Astrocyte of the spinal cord (primary cell): ENCODE data around the gene SYT1.
A peak's percentile ranks its signal among the peaks of the same experiment; 100 is the strongest.

Experiments used
- DNase-seq: peaks from one replicate; pipeline ENCODE4 v3.0.0; 2011; ENCODE audit warnings: low read depth, low spot score
- H3K4me3 ChIP-seq: 2 replicates; pipeline ENCODE4 v1.5.1; 2011; ENCODE audit warnings: low read depth, mild to moderate bottlenecking, low read length, moderate library complexity
- in situ Hi-C: cut with HindIII; loops from 2 replicates; pipeline ENCODE4 v1.10.0; 2017; ENCODE audit warnings: low sequenced_read_pairs
- TF ChIP-seq, protein P1 (sequence below): IDR thresholded peaks from 2 replicates; pipeline ENCODE4 v1.5.1; 2012; ENCODE audit warnings: low read depth, mild to moderate bottlenecking, low read length, inconsistent platforms

SYT1 gene

GRCh38 chr12:79435742-79436141, 571.2 kb downstream of the SYT1 start:
- H3K4me3 ChIP-seq = no peak overlapping the region
- DNase-seq = no peak
- TF ChIP-seq, protein P1, sequence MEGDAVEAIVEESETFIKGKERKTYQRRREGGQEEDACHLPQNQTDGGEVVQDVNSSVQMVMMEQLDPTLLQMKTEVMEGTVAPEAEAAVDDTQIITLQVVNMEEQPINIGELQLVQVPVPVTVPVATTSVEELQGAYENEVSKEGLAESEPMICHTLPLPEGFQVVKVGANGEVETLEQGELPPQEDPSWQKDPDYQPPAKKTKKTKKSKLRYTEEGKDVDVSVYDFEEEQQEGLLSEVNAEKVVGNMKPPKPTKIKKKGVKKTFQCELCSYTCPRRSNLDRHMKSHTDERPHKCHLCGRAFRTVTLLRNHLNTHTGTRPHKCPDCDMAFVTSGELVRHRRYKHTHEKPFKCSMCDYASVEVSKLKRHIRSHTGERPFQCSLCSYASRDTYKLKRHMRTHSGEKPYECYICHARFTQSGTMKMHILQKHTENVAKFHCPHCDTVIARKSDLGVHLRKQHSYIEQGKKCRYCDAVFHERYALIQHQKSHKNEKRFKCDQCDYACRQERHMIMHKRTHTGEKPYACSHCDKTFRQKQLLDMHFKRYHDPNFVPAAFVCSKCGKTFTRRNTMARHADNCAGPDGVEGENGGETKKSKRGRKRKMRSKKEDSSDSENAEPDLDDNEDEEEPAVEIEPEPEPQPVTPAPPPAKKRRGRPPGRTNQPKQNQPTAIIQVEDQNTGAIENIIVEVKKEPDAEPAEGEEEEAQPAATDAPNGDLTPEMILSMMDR = no peak
- in situ Hi-C loops = no loop called here

GRCh38 chr12:79438480-79439174, 574.1 kb downstream of the SYT1 start:
- no peak overlapping the region for H3K4me3 ChIP-seq
- TF ChIP-seq, protein P1 = no peak
- in situ Hi-C loops = no loop called here
- DNase-seq = no peak

DNA sequence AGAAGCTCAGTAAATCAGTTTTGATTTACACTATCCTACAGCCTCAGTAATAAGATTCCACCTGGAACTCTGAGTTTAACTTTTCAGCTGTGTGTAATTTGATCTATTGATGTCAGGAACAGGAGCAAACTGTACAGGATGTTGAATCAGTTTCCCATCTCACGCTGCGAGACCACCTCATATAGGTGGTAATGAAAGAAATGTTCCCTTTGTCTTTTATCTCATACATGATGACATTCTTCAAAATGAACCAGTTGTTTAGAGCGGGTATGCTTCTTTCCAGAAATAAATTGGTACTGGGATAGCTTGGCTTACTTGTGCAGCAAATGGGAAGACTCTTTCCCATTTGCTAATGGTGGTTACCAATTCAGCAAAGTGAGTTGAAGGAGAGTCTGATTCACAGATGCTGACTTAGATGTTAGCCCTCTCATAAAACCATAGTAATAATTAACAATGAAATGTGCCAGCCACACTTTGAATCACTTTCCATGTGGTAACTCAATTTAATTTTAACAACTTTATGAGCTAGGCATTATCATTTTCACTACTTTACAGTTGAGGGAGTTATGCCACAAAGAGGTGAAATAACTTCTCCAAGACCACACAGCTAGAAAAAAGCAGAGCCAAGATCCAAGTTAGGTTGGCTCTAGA, 574.7 kb downstream of the SYT1 start:
- in situ Hi-C loops = no loop called here
- TF ChIP-seq, protein P1 = no peak
- DNase-seq = peak; percentile 76
- no peak overlapping the region for H3K4me3 ChIP-seq

GRCh38 chr12:79441534-79441933, 577.0 kb downstream of the SYT1 start:
- DNase-seq = no peak
- in situ Hi-C loops = no loop called here
- H3K4me3 ChIP-seq = no peak overlapping the region
- TF ChIP-seq, protein P1 = no peak

DNA sequence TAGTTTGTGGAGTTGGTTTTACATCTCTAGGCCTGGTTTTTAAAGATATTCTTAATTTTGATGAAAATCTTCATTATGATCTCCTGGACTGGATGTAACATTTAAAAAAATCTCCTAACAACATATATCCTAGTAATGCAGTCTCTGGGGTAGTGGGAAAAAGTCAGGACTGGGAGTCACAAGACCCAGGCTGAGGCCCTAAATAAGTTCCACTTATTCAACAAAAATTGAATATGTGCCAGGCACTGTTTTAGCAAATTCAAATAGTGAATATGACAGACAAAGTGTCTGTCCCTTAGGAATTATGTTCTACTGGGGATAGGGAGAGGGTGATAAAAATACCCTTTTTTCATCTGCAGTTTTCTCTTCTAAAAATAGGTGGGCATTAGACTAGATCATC, 577.8 kb downstream of the SYT1 start:
- no peak overlapping the region for H3K4me3 ChIP-seq
- no peak for DNase-seq
- in situ Hi-C loops = no loop called here
- TF ChIP-seq, protein P1 = no peak

- in situ Hi-C loops = no loop called here
- peak; percentile 69 for DNase-seq
- no peak overlapping the region for H3K4me3 ChIP-seq
- TF ChIP-seq, protein P1 = no peak
These were observed 579.5 kb downstream of the SYT1 start for GRCh38 chr12:79444089-79444488.
